Panc1 (cell line): Measurements from ENCODE around the gene SLC38A1. TPM values are rescaled to one million over a fixed set of nuclear protein-coding genes. Genes with fewer than 3 reads are reported as not detected.

Experiments
- ATAC-seq: fragments of 200-7000 bp; cut with Tn5 transposase; 2 replicates; pipeline ENCODE4 v1.9.1; 2020; ENCODE audit warnings: mild to moderate bottlenecking, moderate library complexity
- BruUV-seq: library from RNA; stranded (reverse); fragments of 400-500 nt; replicated peaks from 2 replicates; lab custom pipeline; 2021; lab: Mats Ljungman, UMichigan
- CTCF ChIA-PET: fragments of 300-600 bp; sonication (Branson Sonifier 250); formaldehyde crosslinking; loops from one replicate; lab custom pipeline; 2022; ENCODE audit warnings: antibody characterized with exemption; lab: Charles Lee
- POLR2A ChIA-PET: fragments of 300-600 bp; sonication (Branson Sonifier 250); formaldehyde crosslinking; loops from one replicate; lab custom pipeline; 2022; ENCODE audit warnings: antibody characterized with exemption; lab: Charles Lee
- DNase-seq: peaks from one replicate; pipeline ENCODE4 v3.0.0-alpha.2; 2010; ENCODE audit warnings: low read depth, low spot score
- H3K27ac ChIP-seq: 2 replicates; pipeline ENCODE4 v1.5.1; 2011; ENCODE audit warnings: mild to moderate bottlenecking, low read length, inconsistent platforms
- H3K27me3 ChIP-seq: fragments of 200-500 bp; sonication (Bioruptor generic); 2 replicates; pipeline ENCODE4 v1.6.0; 2014; ENCODE audit warnings: low read length, inconsistent platforms; ENCODE audit not compliant: control insufficient read depth, insufficient read depth
- H3K36me3 ChIP-seq: fragments of 200-500 bp; sonication (Bioruptor generic); 2 replicates; pipeline ENCODE4 v1.5.1; 2014; ENCODE audit warnings: inconsistent platforms, mild to moderate bottlenecking, low read length, moderate library complexity; ENCODE audit not compliant: control insufficient read depth, insufficient read depth
- H3K4me1 ChIP-seq: 2 replicates; pipeline ENCODE4 v1.5.1; 2011; ENCODE audit warnings: inconsistent platforms, mild to moderate bottlenecking, low read length, moderate library complexity; ENCODE audit not compliant: control insufficient read depth, insufficient read depth
- H3K4me3 ChIP-seq, 2 experiments: 2 replicates each; pipeline ENCODE4 v1.5.1; 2011 to 2012; ENCODE audit warnings: low read depth in 2 of 2, low read length in 2 of 2, mild to moderate bottlenecking in 2 of 2, inconsistent platforms in 1 of 2, moderate library complexity in 1 of 2
- H3K9me3 ChIP-seq: fragments of 200-500 bp; sonication (Bioruptor generic); 2 replicates; pipeline ENCODE4 v1.5.1; 2014; ENCODE audit warnings: low read depth, mild to moderate bottlenecking, inconsistent platforms, low read length, moderate library complexity; ENCODE audit not compliant: control insufficient read depth, insufficient read depth
- CTCF ChIP-seq: fragments of 450-650 bp; IDR thresholded peaks from 2 replicates; pipeline ENCODE4 v1.5.1; 2017; ENCODE audit warnings: mild to moderate bottlenecking
- POLR2AphosphoS5 ChIP-seq: IDR thresholded peaks from 2 replicates; pipeline ENCODE4 v1.6.1; 2012; ENCODE audit warnings: mild to moderate bottlenecking, low read depth, low read length, moderate library complexity
- REST ChIP-seq, 2 experiments: IDR thresholded peaks; 2 replicates each; pipeline ENCODE4 v1.6.1; 2011 to 2012; ENCODE audit warnings: low read depth in 2 of 2, control low read depth in 1 of 2, low read length in 1 of 2, mild to moderate bottlenecking in 1 of 2, moderate library complexity in 1 of 2; ENCODE audit not compliant: insufficient read depth in 1 of 2
- SIN3A ChIP-seq: IDR thresholded peaks from 2 replicates; pipeline ENCODE4 v1.6.1; 2012; ENCODE audit warnings: low read depth, mild to moderate bottlenecking, low read length, moderate library complexity, borderline replicate concordance; ENCODE audit not compliant: insufficient read depth
- TCF7L2 ChIP-seq: IDR thresholded peaks from 2 replicates; pipeline ENCODE4 v1.6.1; 2011; ENCODE audit warnings: mild to moderate bottlenecking, low read depth, low read length, inconsistent platforms
- in situ Hi-C: cut with HindIII; loops from 2 replicates; pipeline ENCODE4 v1.10.0; 2016; ENCODE audit warnings: low sequenced_read_pairs, low pct_unique_long_range_greater_than_20kb
- intact Hi-C: fragments of 100-400 bp; cut with micrococcal nuclease; formaldehyde crosslinking; loops from one replicate; pipeline ENCODE4 v1.10.0; 2022; ENCODE audit not compliant: unreplicated experiment
- total RNA-seq: library from RNA; stranded (reverse); gene quantifications from one replicate; pipeline ENCODE4 v1.2.1, GENCODE V29; 2021; ENCODE audit not compliant: unreplicated experiment

SLC38A1 gene
- total RNA-seq, 1 experiment from 2014 or later = 127 TPM

- H3K4me1 ChIP-seq = peaks cover 7% of the 10 kb centered on the region; the same call in 1 of the 2 replicates
- intact Hi-C loops = no loop called here
- DNase-seq (no peak), ATAC-seq (no peak)
- no peaks in the 10 kb centered on the region for H3K27me3 ChIP-seq
- H3K4me3 ChIP-seq = no peak overlapping the region
- TF ChIP-seq CTCF = no peak
- no peak for TF ChIP-seq SIN3A
- TF ChIP-seq TCF7L2 = no peak
- no peak for TF ChIP-seq REST (IDR thresholded peaks at IDR 0.05; ENCODE audit: insufficient read depth in 1 of 2, low read depth in 2 of 2, low read length in 1 of 2)
- no peak for TF ChIP-seq POLR2AphosphoS5
- no peak overlapping the region for H3K27ac ChIP-seq
- ChIA-PET CTCF (no interaction called here), POLR2A (no interaction called here)
- in situ Hi-C loops = no loop called here
- H3K9me3 ChIP-seq = no peaks in the 10 kb centered on the region
- H3K36me3 ChIP-seq = peaks cover 16% of the 10 kb centered on the region; the same call in 1 of the 2 replicates
- BruUV-seq = no TSS peak
Observed at GRCh38 chr12:46218322-46219095, 50.3 kb downstream of the SLC38A1 start.

GRCh38 chr12:46217541-46218321 lies 51.1 kb downstream of the SLC38A1 start:
- no peak overlapping the region for H3K4me3 ChIP-seq
- no peak for DNase-seq
- H3K27me3 ChIP-seq = no peaks in the 10 kb centered on the region
- intact Hi-C loops = no loop called here
- ChIA-PET POLR2A (no interaction called here), CTCF (no interaction called here)
- in situ Hi-C loops = no loop called here
- ATAC-seq = no peak
- no peak overlapping the region for H3K27ac ChIP-seq
- H3K9me3 ChIP-seq = no peaks in the 10 kb centered on the region
- TF ChIP-seq CTCF = no peak
- no peak for TF ChIP-seq POLR2AphosphoS5
- TF ChIP-seq REST (IDR thresholded peaks at IDR 0.05; ENCODE audit: insufficient read depth in 1 of 2, low read depth in 2 of 2, low read length in 1 of 2) = no peak
- TF ChIP-seq SIN3A = no peak
- no peak for TF ChIP-seq TCF7L2
- peaks cover 7% of the 10 kb centered on the region; the same call in 1 of the 2 replicates for H3K4me1 ChIP-seq
- H3K36me3 ChIP-seq = peaks cover 17% of the 10 kb centered on the region; the same call in 1 of the 2 replicates
- no TSS peak for BruUV-seq
